ENCODE results near the gene PFKFB2. TPM values are rescaled to one million over a fixed set of nuclear protein-coding genes. Genes with fewer than 3 reads are reported as not detected.

The PFKFB2 gene
- total RNA-seq, 1 donor from 2014 or later = 63.2 TPM

DNA sequence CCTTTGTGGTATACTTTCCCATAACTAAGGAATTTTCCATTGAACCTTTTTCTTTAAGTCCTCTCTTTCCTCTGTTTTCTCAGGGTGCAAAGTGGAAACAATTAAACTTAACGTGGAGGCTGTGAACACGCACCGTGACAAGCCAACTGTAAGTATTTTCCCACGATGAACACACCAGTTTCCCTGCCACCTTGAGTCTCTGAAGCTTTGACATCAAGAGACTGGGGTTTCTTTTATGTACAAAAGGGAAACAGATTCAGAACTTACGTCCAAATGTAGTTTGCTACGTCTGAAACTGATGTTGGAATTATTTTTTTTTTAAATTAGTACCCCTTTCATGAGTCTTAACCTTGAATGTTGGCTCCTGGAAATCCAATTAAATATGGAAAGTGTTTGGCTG, 18.4 kb downstream of the PFKFB2 start:
- peaks cover 6% of the 10 kb centered on the region for H3K36me3 ChIP-seq (ENCODE audit: control insufficient read depth, insufficient read depth, low read length)

DNA sequence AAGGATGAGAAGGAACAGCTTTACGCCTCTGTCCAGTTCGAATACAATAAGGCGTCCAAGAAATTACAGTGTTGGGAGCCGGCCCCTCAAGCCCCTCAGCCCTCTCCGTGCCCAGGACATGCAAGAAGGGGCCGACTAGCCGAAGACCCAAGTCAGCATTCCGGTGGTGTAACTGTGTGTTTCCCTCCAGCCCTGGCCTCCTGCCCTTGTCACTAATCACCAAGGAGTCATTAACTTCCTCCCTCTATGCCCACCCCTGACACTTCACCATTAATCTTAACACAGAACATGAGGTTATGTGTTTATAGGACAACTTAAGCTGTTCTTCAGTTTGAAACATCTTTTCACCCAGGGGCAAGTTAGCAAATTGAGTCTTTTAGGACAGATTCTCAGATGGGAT, 19.2 kb downstream of the PFKFB2 start:
- Histone ChIP-seq H3K27me3 (ENCODE audit: control insufficient read depth, insufficient read depth, low read length) (no peaks in the 10 kb centered on the region), H3K36me3 (ENCODE audit: control insufficient read depth, insufficient read depth, low read length) (peaks cover 6% of the 10 kb centered on the region), H3K4me3 (ENCODE audit: low read depth, low read length) (no peak overlapping the region)
- DNase-seq (ENCODE audit: low read depth) (no peak), FAIRE-seq (no peak)
- TF ChIP-seq, protein P1, sequence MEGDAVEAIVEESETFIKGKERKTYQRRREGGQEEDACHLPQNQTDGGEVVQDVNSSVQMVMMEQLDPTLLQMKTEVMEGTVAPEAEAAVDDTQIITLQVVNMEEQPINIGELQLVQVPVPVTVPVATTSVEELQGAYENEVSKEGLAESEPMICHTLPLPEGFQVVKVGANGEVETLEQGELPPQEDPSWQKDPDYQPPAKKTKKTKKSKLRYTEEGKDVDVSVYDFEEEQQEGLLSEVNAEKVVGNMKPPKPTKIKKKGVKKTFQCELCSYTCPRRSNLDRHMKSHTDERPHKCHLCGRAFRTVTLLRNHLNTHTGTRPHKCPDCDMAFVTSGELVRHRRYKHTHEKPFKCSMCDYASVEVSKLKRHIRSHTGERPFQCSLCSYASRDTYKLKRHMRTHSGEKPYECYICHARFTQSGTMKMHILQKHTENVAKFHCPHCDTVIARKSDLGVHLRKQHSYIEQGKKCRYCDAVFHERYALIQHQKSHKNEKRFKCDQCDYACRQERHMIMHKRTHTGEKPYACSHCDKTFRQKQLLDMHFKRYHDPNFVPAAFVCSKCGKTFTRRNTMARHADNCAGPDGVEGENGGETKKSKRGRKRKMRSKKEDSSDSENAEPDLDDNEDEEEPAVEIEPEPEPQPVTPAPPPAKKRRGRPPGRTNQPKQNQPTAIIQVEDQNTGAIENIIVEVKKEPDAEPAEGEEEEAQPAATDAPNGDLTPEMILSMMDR (IDR thresholded peaks at IDR 0.05; ENCODE audit: insufficient read depth, low read length, severe bottlenecking) = no peak

More for the DNA sequence above, 18.4 kb downstream of the PFKFB2 start:
- TF ChIP-seq, protein P1 (IDR thresholded peaks at IDR 0.05; ENCODE audit: insufficient read depth, low read length, severe bottlenecking) = no peak
- no peaks in the 10 kb centered on the region for H3K27me3 ChIP-seq (ENCODE audit: control insufficient read depth, insufficient read depth, low read length)
- FAIRE-seq (no peak), DNase-seq (ENCODE audit: low read depth) (no peak)
- H3K4me3 ChIP-seq (ENCODE audit: low read depth, low read length) = no peak overlapping the region

DNA sequence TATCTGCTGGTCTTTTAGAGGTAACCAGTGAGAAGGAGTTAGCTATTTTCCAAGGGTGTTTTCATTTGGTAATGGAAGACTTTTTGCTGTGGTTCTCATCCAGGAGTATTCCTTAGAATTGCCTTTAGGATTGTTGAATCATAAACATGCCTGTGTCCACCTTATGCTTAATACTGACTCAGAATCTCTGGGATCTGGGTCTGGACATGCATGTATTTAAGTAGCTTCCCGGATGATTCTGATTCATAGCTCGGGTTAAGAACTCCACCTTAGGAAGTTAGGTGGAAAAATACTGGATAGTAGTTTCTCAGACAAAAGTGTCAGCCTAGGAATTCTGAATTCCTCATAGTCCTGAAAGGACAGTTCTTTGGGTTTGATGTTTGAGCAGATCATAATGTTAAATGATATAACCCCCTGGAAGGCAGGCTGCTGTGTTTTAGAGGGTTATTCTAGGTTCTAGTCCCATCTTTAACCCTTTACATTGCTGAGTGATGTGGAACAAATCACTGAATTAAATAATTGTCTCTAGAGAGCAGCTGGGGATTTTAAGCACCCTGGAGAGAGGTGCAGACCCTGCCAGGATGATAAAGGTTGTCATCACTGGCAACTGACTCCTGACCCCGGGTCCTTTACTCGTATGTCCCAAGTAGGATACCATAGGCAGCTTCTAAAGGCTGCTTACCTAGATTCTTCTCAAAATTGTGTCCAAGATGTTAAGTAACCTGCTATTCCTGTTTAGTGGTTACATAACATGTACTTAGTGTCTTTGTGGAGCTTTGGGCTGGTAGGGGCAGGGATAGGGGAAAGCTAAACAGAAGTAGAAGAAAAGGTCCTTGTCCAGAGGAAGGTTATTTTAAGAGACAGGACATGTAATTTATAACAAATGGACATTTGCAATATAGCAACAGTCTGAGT, 21.1 kb downstream of the PFKFB2 start:
- Histone ChIP-seq H3K36me3 (ENCODE audit: control insufficient read depth, insufficient read depth, low read length) (peaks cover 3% of the 10 kb centered on the region), H3K4me3 (ENCODE audit: low read depth, low read length) (no peak overlapping the region), H3K27me3 (ENCODE audit: control insufficient read depth, insufficient read depth, low read length) (no peaks in the 10 kb centered on the region)
- TF ChIP-seq, protein P1 (IDR thresholded peaks at IDR 0.05; ENCODE audit: insufficient read depth, low read length, severe bottlenecking) = no peak
- DNase-seq (ENCODE audit: low read depth) (peak; percentile 99), FAIRE-seq (no peak)

DNA sequence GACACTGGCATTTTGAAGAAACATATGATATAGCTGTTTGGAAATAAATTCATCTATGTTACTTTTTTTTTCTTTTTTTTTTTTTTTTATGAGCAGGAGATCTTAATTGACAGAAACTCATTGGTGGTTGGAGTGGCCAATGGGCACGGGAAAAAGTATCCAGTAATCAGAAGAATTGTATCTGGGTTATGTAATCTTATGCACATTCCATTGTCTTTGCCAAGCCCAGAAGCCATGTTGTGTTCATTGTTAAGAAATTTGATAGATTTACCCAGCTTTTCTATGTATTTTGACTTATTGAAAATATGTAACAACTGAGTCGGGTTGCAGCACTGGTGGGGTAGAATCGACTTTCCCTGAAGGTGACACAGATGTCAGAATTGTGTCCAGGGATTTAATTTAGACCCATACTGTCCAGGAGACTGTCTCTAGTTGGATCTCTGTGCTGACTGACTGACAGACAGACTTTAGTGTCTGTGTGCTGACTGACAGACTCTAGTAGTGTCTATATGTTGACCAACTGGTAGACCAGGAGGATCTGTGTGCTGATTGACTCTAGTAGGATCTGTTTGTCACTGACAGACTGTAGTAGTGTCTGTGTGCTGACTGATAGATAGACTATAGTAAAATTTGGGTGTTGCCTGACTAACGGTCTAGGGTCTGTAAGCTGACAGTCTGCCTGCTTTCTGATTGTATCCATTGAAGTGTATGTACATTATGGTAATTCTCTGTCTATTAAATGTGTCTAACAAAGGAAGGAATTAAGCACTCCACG, 23.3 kb downstream of the PFKFB2 start:
- no peak for FAIRE-seq
- H3K27me3 ChIP-seq (ENCODE audit: control insufficient read depth, insufficient read depth, low read length) = no peaks in the 10 kb centered on the region

DNA sequence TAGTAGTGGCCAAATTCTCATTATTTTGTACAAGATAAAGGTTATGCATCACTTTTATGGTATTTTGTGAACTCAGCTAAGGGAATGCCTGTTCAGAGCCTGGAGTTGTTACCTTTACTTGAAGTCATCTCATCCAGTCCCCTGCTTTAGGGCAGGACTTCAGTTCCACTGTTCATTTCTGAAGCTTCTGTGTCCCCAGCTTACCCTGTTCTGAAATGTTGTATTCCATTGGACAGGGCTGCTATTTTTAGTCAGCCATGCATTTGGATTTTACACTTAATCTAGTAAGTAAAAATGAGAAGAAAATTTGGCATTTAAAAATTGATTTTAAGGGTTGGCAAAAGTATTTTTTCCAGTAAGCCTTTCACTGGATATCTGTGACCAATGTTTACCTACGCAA, 23.9 kb downstream of the PFKFB2 start:
- FAIRE-seq (no peak), DNase-seq (ENCODE audit: low read depth) (no peak)
- Histone ChIP-seq H3K27me3 (ENCODE audit: control insufficient read depth, insufficient read depth, low read length) (no peaks in the 10 kb centered on the region), H3K4me3 (ENCODE audit: low read depth, low read length) (no peak overlapping the region), H3K36me3 (ENCODE audit: control insufficient read depth, insufficient read depth, low read length) (no peaks in the 10 kb centered on the region)
- TF ChIP-seq, protein P1 (IDR thresholded peaks at IDR 0.05; ENCODE audit: insufficient read depth, low read length, severe bottlenecking) = no peak

More for the DNA sequence above, 23.3 kb downstream of the PFKFB2 start:
- no peak overlapping the region for H3K4me3 ChIP-seq (ENCODE audit: low read depth, low read length)
- no peaks in the 10 kb centered on the region for H3K36me3 ChIP-seq (ENCODE audit: control insufficient read depth, insufficient read depth, low read length)
- peak; percentile 12 for DNase-seq (ENCODE audit: low read depth)
- TF ChIP-seq, protein P1 (IDR thresholded peaks at IDR 0.05; ENCODE audit: insufficient read depth, low read length, severe bottlenecking) = no peak

Measured in bronchial epithelial cell (primary cell).